ENCODE data around the gene SOWAHB. TPM values are rescaled to one million over a fixed set of nuclear protein-coding genes. Genes with fewer than 3 reads are reported as not detected.

Gene SOWAHB
- total RNA-seq, 4 donors from 2014 or later: 3.3 to 10.1 (median 6.0) TPM

DNA sequence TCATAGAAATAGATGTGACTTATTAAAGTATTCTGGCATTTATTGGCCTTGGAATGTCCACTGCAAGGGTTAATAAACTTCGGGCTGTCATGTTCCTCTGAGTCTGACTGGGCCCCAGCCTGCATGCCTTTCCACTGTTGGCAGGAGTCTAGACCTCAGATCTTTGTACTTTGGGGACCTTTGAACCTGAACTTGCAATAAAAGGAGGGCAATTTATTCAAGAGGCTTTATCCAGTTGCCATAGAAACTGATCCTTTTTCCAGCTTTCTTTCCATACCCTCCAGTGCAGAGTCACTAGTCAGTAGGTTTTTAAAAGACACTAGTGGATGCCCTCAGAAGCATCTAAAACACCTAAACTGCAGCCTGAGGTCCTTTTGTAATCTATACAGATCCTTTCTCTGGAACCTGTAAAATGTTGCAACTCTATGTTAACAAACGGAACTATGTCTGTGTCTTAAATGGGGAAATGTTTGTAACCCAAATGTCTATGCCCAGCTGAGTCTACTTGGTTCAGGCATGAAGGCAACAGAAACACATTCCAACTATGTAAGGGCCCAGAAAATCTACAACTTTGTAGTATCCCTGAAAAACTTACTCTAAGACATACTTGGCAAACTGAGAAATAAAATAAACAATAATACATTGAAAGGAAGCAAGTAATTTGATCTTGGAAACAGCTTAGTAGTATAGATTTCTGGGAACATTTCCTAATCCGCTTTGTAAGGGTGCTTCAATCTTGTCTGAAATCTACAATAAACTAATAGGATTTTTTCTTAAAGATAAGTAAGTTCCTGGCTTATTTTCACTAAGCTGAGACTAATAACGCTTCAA, 41.5 kb downstream of the SOWAHB start:
- TF ChIP-seq, protein P1, sequence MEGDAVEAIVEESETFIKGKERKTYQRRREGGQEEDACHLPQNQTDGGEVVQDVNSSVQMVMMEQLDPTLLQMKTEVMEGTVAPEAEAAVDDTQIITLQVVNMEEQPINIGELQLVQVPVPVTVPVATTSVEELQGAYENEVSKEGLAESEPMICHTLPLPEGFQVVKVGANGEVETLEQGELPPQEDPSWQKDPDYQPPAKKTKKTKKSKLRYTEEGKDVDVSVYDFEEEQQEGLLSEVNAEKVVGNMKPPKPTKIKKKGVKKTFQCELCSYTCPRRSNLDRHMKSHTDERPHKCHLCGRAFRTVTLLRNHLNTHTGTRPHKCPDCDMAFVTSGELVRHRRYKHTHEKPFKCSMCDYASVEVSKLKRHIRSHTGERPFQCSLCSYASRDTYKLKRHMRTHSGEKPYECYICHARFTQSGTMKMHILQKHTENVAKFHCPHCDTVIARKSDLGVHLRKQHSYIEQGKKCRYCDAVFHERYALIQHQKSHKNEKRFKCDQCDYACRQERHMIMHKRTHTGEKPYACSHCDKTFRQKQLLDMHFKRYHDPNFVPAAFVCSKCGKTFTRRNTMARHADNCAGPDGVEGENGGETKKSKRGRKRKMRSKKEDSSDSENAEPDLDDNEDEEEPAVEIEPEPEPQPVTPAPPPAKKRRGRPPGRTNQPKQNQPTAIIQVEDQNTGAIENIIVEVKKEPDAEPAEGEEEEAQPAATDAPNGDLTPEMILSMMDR (IDR thresholded peaks at IDR 0.05): no peak
- TF ChIP-seq POLR2A (IDR thresholded peaks at IDR 0.05): no peak

DNA sequence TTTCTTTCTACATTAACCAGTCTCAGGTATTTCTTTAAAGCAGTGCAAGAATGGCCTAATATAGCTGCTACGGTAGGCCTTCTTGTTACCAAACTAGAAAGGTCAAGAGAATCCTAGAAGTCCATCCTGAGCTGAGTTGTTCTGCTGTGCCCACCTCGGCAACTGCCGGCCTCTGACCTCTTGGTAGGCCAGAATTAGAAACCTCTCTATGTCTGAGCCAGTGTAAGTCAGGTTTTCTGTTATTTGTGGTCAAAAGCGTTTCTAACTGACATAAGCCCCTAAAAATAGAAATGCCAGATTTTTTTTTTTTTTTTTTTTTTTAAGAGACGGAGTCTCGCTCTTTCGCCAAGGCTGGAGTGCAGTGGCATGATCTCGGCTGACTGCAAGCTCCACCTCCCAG, 43.1 kb downstream of the SOWAHB start:
- H3K4me3 ChIP-seq (ENCODE audit: low read depth, poor library complexity, severe bottlenecking): no peak overlapping the region
- no peak for DNase-seq (ENCODE audit: low spot score in 2 of 2)
- intact Hi-C loops (cut with DNase I; ENCODE audit: low total_unique reads): no loop called here
- no peak for TF ChIP-seq POLR2A (IDR thresholded peaks at IDR 0.05)
- TF ChIP-seq, protein P1 (IDR thresholded peaks at IDR 0.05): no peak
- 90 to 91% methylated on average over 8 of the region's 8 CpGs for WGBS, 2 donors

More for the DNA sequence above, 41.5 kb downstream of the SOWAHB start:
- WGBS, 2 donors: 53 to 62% methylated on average over 4 of the region's 4 CpGs
- no peak for DNase-seq (ENCODE audit: low spot score in 2 of 2)
- intact Hi-C loops (cut with DNase I; ENCODE audit: low total_unique reads): no loop called here
- no peak overlapping the region for H3K4me3 ChIP-seq (ENCODE audit: low read depth, poor library complexity, severe bottlenecking)

DNA sequence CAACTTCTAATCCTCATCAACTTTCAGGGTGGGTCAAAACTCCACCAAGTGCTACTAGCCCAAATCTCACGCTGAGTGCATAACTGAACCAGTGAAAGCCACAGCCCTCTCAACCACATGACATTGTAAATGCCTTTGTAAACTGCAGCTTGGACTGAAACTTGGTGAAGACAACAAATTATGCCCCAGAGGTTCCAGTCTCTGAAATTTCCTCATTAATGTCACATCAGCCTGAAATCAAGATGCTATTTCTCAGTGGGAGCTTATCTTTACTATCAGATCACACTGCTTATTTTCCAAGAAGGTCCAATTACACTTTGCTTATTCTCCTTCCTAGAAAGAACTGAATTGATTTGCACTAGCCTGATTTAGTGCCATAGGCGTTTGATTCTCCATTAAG, 46.6 kb downstream of the SOWAHB start:
- TF ChIP-seq, protein P1 (IDR thresholded peaks at IDR 0.05): no peak
- TF ChIP-seq POLR2A (IDR thresholded peaks at IDR 0.05): no peak
- no peak overlapping the region for H3K4me3 ChIP-seq (ENCODE audit: low read depth, poor library complexity, severe bottlenecking)
- WGBS, 2 donors: 92 to 96% methylated on average over 2 of the region's 2 CpGs
- intact Hi-C loops (cut with DNase I; ENCODE audit: low total_unique reads): no loop called here
- no peak for DNase-seq (ENCODE audit: low spot score in 2 of 2)

DNA sequence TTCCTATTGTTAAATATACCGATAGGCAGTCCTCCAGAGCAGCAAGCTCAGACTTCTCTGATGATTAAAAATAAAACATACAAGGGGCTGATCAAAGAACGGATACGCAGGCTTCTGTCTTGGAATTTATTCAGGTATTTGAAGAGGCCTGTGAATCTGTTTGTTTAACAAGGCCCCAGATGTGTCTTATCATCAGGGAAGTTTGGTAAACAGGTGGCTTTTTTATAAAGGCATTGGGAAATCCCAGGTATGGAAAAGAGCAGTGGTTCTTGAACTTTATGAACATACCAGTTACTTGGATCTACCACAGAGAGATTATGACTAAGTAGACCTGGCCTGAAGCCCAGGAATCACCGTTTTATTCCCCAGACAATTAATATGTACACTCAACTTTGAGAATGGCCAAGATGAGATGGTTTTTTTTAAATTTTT, 47.9 kb downstream of the SOWAHB start:
- H3K4me3 ChIP-seq (ENCODE audit: low read depth, poor library complexity, severe bottlenecking): no peak overlapping the region
- intact Hi-C loops (cut with DNase I; ENCODE audit: low total_unique reads): no loop called here
- WGBS, 2 donors: 45 to 52% methylated on average over 4 of the region's 4 CpGs
- TF ChIP-seq POLR2A (IDR thresholded peaks at IDR 0.05): no peak
- TF ChIP-seq, protein P1 (IDR thresholded peaks at IDR 0.05): no peak
- no peak for DNase-seq (ENCODE audit: low spot score in 2 of 2)

Other genes with a start within 250 kb of the SOWAHB start
- gene SEPTIN11, start 51.6 kb upstream of the SOWAHB start, total RNA-seq: 100 to 1,000 TPM in 1 of 4 donors, 10 to 100 TPM in 3; 38.2 to 104 (median 44.9) TPM
- gene CCNI, start 177.8 kb upstream of the SOWAHB start, total RNA-seq: 100 to 1,000 TPM; 155 to 208 (median 178) TPM

Data from lower leg skin (tissue), 4 donors.